ENCODE data around the gene ATP6V0E2. TPM values are rescaled to one million over a fixed set of nuclear protein-coding genes. Genes with fewer than 3 reads are reported as not detected.
"Not testable (repeated sequence)": the region's sequence is repeated elsewhere in the genome, so short reads cannot be mapped to it uniquely, and the experiment has no call there.

The ATP6V0E2 gene
- total RNA-seq, 1 experiment from 2014 or later = 25.5 TPM

- ChIA-PET CTCF (no interaction called here), POLR2A (no interaction called here), RAD21 (ENCODE audit: low non-redundant PET in 1 of 2, low total read pairs in 2 of 2, uncharacterized antibody in 2 of 2, unreplicated experiment in 2 of 2) (no interaction called here)
- no peak overlapping the region for H3K4me2 ChIP-seq (ENCODE audit: low read length)
- H2AFZ ChIP-seq (ENCODE audit: low read depth, low read length, poor library complexity, severe bottlenecking) = no peak overlapping the region
- H3K27me3 ChIP-seq (ENCODE audit: insufficient read depth, low read length) = no peaks in the 10 kb centered on the region
- no peak overlapping the region for H3K27ac ChIP-seq (ENCODE audit: low read depth, low read length)
- H3K9me2 ChIP-seq (ENCODE audit: insufficient read depth) = no peaks in the 10 kb centered on the region
- no peak overlapping the region for H3K9ac ChIP-seq (ENCODE audit: low read length)
- no peak overlapping the region for H3K4me3 ChIP-seq (replicated peaks in 1 of 2; ENCODE audit: low read depth in 1 of 2, low read length in 2 of 2)
- peaks cover 0 to 3% of the 10 kb centered on the region in 2 experiments; a peak in 1 of 4 replicates for H3K4me1 ChIP-seq (ENCODE audit: control insufficient read depth in 1 of 2, insufficient read depth in 2 of 2, low read length in 2 of 2)
- H3K36me3 ChIP-seq (ENCODE audit: control insufficient read depth in 1 of 2, insufficient read depth in 2 of 2, low read length in 2 of 2) = no peaks in the 10 kb centered on the region
- TF ChIP-seq EZH2phosphoT487 (IDR thresholded peaks at IDR 0.05; ENCODE audit: borderline replicate concordance) = no peak
- intact Hi-C loops (cut with micrococcal nuclease) = no loop called here
- no peaks in the 10 kb centered on the region for H4K20me1 ChIP-seq (ENCODE audit: insufficient read depth)
- ATAC-seq (no peak), DNase-seq (ENCODE audit: low read depth, low spot score) (no peak)
- no TSS peak for BruUV-seq (replicated peaks)
- H3K9me3 ChIP-seq (ENCODE audit: control insufficient read depth in 1 of 2, insufficient read depth in 1 of 2, low read depth in 1 of 2, low read length in 2 of 2) = no peaks in the 10 kb centered on the region
- no peaks in the 10 kb centered on the region for H3K79me2 ChIP-seq (ENCODE audit: insufficient read depth, low read length)
Measured at GRCh38 chr7:149886018-149886415, 12.2 kb downstream of the ATP6V0E2 start.

GRCh38 chr7:149887311-149887710 is 13.5 kb downstream of the ATP6V0E2 start:
- H3K4me3 ChIP-seq (replicated peaks in 1 of 2; ENCODE audit: low read depth in 1 of 2, low read length in 2 of 2) = no peak overlapping the region
- ChIA-PET POLR2A (no interaction called here), RAD21 (ENCODE audit: low non-redundant PET in 1 of 2, low total read pairs in 2 of 2, uncharacterized antibody in 2 of 2, unreplicated experiment in 2 of 2) (no interaction called here), CTCF (no interaction called here)
- ATAC-seq (no peak), DNase-seq (ENCODE audit: low read depth, low spot score) (no peak)
- no peak overlapping the region for H3K27ac ChIP-seq (ENCODE audit: low read depth, low read length)
- H3K36me3 ChIP-seq (ENCODE audit: control insufficient read depth in 1 of 2, insufficient read depth in 2 of 2, low read length in 2 of 2) = no peaks in the 10 kb centered on the region
- intact Hi-C loops (cut with micrococcal nuclease) = no loop called here
- H3K27me3 ChIP-seq (ENCODE audit: insufficient read depth, low read length) = no peaks in the 10 kb centered on the region
- no TSS peak for BruUV-seq (replicated peaks)
- no peak overlapping the region for H3K4me2 ChIP-seq (ENCODE audit: low read length)
- no peaks in the 10 kb centered on the region for H3K9me2 ChIP-seq (ENCODE audit: insufficient read depth)
- H3K9me3 ChIP-seq (ENCODE audit: control insufficient read depth in 1 of 2, insufficient read depth in 1 of 2, low read depth in 1 of 2, low read length in 2 of 2) = no peaks in the 10 kb centered on the region
- TF ChIP-seq MAX (IDR thresholded peaks at IDR 0.05) (no peak), POLR2AphosphoS5 (IDR thresholded peaks at IDR 0.05; ENCODE audit: low read depth, low read length) (no peak), SRF (IDR thresholded peaks at IDR 0.05; ENCODE audit: low read depth) (no peak), ATF3 (IDR thresholded peaks at IDR 0.05) (no peak), ZBTB33 (IDR thresholded peaks at IDR 0.05; ENCODE audit: extremely low read depth, insufficient replicate concordance, low read length) (no peak), EZH2 (IDR thresholded peaks at IDR 0.05) (no peak), EGR1 (IDR thresholded peaks at IDR 0.05; ENCODE audit: low read depth) (no peak), POLR2A (IDR thresholded peaks at IDR 0.05; ENCODE audit: borderline replicate concordance, extremely low read depth, insufficient read depth, insufficient read length) (no peak), CTCF (IDR thresholded peaks at IDR 0.05 in 2 of 3, conservative IDR thresholded peaks at IDR 0.05 in 1 of 3; ENCODE audit: borderline replicate concordance in 1 of 3, insufficient read depth in 1 of 3, low read depth in 2 of 3, low read length in 2 of 3) (no peak)
- H3K4me1 ChIP-seq (ENCODE audit: control insufficient read depth in 1 of 2, insufficient read depth in 2 of 2, low read length in 2 of 2) = peaks cover 0 to 3% of the 10 kb centered on the region in 2 experiments; a peak in 1 of 4 replicates
- no peak overlapping the region for H2AFZ ChIP-seq (ENCODE audit: low read depth, low read length, poor library complexity, severe bottlenecking)
- no peak overlapping the region for H3K9ac ChIP-seq (ENCODE audit: low read length)
- H4K20me1 ChIP-seq (ENCODE audit: insufficient read depth) = no peaks in the 10 kb centered on the region
- H3K79me2 ChIP-seq (ENCODE audit: insufficient read depth, low read length) = no peaks in the 10 kb centered on the region

GRCh38 chr7:149890715-149891114 is 16.9 kb downstream of the ATP6V0E2 start:
- H3K27me3 ChIP-seq (ENCODE audit: insufficient read depth, low read length); RAD21 ChIA-PET (ENCODE audit: low non-redundant PET in 1 of 2, low total read pairs in 2 of 2, uncharacterized antibody in 2 of 2, unreplicated experiment in 2 of 2); H3K79me2 ChIP-seq (ENCODE audit: insufficient read depth, low read length); H3K4me1 ChIP-seq (ENCODE audit: control insufficient read depth in 1 of 2, insufficient read depth in 2 of 2, low read length in 2 of 2); H3K9me2 ChIP-seq (ENCODE audit: insufficient read depth); H4K20me1 ChIP-seq (ENCODE audit: insufficient read depth); CTCF ChIA-PET; H3K27ac ChIP-seq (ENCODE audit: low read depth, low read length); intact Hi-C loops (cut with micrococcal nuclease); H2AFZ ChIP-seq (ENCODE audit: low read depth, low read length, poor library complexity, severe bottlenecking); H3K4me2 ChIP-seq (ENCODE audit: low read length); ATAC-seq; DNase-seq (ENCODE audit: low read depth, low spot score); H3K4me3 ChIP-seq (replicated peaks in 1 of 2; ENCODE audit: low read depth in 1 of 2, low read length in 2 of 2); H3K9ac ChIP-seq (ENCODE audit: low read length); H3K36me3 ChIP-seq (ENCODE audit: control insufficient read depth in 1 of 2, insufficient read depth in 2 of 2, low read length in 2 of 2); POLR2A ChIA-PET; H3K9me3 ChIP-seq (ENCODE audit: control insufficient read depth in 1 of 2, insufficient read depth in 1 of 2, low read depth in 1 of 2, low read length in 2 of 2); BruUV-seq (replicated peaks): not testable (repeated sequence)
